ENCODE data around the gene EGR2.

GRCh38 chr10:62792261-62792660, 23.9 kb downstream of the EGR2 start:
- no peak for TF ChIP-seq CTCF (IDR thresholded peaks at IDR 0.05)
- no peak for TF ChIP-seq POLR2A (IDR thresholded peaks at IDR 0.05)

All from breast epithelium (tissue), 3 donors.